SU-DHL-6 (cell line): ENCODE measurements around the gene CLMP.

Experiments used
- EZH2phosphoT487 ChIP-seq: fragments of 200-600 bp; sonication (generic), shearing (Covaris generic); conservative IDR thresholded peaks from 2 replicates; pipeline ENCODE4 v1.6.1; 2018; ENCODE audit warnings: mild to moderate bottlenecking, antibody characterized with exemption, low read length, moderate library complexity, mixed read lengths
- TF ChIP-seq, protein P1 (sequence below): fragments of 200-600 bp; sonication (generic); IDR thresholded peaks from one replicate; pipeline ENCODE4 v1.5.1; 2017; ENCODE audit warnings: antibody characterized with exemption, mild to moderate bottlenecking, low read length, moderate library complexity; ENCODE audit not compliant: insufficient read depth, poor library complexity, severe bottlenecking

DNA sequence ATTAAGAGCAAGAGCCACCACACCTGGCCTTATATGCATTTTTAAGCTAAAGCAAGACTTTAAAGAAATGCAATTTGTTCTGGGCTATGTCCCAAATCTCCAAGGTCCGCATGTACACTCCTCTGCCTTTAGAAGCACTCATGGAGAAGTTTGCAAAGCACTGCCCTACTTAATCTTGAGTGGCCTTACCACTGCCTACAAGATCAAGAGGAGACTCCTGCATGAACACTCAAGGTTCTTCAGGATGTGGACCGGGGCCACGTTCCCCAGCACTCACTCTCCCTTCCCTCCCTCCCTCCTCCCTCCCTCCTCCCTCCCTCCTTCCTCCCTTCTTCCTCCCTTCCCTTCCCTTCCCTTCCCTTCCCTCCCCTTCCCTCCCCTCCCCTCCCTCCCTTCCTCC is 69.9 kb downstream of the CLMP start:
- TF ChIP-seq, protein P1, sequence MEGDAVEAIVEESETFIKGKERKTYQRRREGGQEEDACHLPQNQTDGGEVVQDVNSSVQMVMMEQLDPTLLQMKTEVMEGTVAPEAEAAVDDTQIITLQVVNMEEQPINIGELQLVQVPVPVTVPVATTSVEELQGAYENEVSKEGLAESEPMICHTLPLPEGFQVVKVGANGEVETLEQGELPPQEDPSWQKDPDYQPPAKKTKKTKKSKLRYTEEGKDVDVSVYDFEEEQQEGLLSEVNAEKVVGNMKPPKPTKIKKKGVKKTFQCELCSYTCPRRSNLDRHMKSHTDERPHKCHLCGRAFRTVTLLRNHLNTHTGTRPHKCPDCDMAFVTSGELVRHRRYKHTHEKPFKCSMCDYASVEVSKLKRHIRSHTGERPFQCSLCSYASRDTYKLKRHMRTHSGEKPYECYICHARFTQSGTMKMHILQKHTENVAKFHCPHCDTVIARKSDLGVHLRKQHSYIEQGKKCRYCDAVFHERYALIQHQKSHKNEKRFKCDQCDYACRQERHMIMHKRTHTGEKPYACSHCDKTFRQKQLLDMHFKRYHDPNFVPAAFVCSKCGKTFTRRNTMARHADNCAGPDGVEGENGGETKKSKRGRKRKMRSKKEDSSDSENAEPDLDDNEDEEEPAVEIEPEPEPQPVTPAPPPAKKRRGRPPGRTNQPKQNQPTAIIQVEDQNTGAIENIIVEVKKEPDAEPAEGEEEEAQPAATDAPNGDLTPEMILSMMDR: no peak
- TF ChIP-seq EZH2phosphoT487: no peak
